Stimulated activated CD4-positive, alpha-beta T cell treated with anti-CD3 and anti-CD28 coated beads, TNF-alpha, amount 100 ng/mL, for 48 hours (primary cell): ENCODE results near the gene IL4I1.
"Not testable (repeated sequence)": the region's sequence is repeated elsewhere in the genome, so short reads cannot be mapped to it uniquely, and the experiment has no call there.

Experiments used
- DNase-seq, 3 donors: peaks; one replicate each; pipeline ENCODE4 v3.0.0-alpha.2; 2020; ENCODE audit warnings: low read depth in 3 of 3

The IL4I1 gene

GRCh38 chr19:49896863-49897621 lies at the start of gene IL4I1:
Gene IL4I1 (minus strand): TSS chr19:49896887. CDS start chr19:49896160, 727 bp downstream.
- peak in 2 of 3 donors; percentile 36 to 55 for DNase-seq

- no peak for DNase-seq
These were observed 49.7 kb upstream of the IL4I1 start for GRCh38 chr19:49946415-49946814.

- not testable (repeated sequence) for DNase-seq
These were observed 47.9 kb upstream of the IL4I1 start for GRCh38 chr19:49944567-49944966.

GRCh38 chr19:49940482-49940791 lies 43.8 kb upstream of the IL4I1 start:
- DNase-seq, result no peak

GRCh38 chr19:49939721-49940481 lies 43.2 kb upstream of the IL4I1 start:
- no peak for DNase-seq

GRCh38 chr19:49938662-49939061 lies 42.0 kb upstream of the IL4I1 start:
- no peak for DNase-seq

GRCh38 chr19:49937750-49938381 lies 41.2 kb upstream of the IL4I1 start:
- DNase-seq, result peak; percentile 56 to 75 (median 72)

- DNase-seq, result no peak
These were observed 39.9 kb upstream of the IL4I1 start for GRCh38 chr19:49936549-49936948.

GRCh38 chr19:49933643-49934042 lies 37.0 kb upstream of the IL4I1 start:
- no peak for DNase-seq

GRCh38 chr19:49932731-49933131 lies 36.0 kb upstream of the IL4I1 start:
- no peak for DNase-seq

- no peak for DNase-seq
These were observed 35.4 kb upstream of the IL4I1 start for GRCh38 chr19:49932041-49932451.

GRCh38 chr19:49931293-49932040 lies 34.8 kb upstream of the IL4I1 start:
- no peak for DNase-seq

GRCh38 chr19:49930483-49931011 lies 33.9 kb upstream of the IL4I1 start:
- DNase-seq, result no peak

GRCh38 chr19:49929611-49930482 lies 33.2 kb upstream of the IL4I1 start:
- peak; percentile 90 to 97 (median 93) for DNase-seq

GRCh38 chr19:49929121-49929610 lies 32.5 kb upstream of the IL4I1 start, which contains the start of the genes ATF5 and NUP62:
Gene ATF5 (plus strand): TSS chr19:49929205. CDS start chr19:49930851, 1,646 bp downstream.
Gene NUP62 (minus strand): TSS chr19:49929504. CDS start chr19:49909807, 19,697 bp downstream.
- DNase-seq, result peak; percentile 86 to 92 (median 86)

GRCh38 chr19:49927526-49928264 lies 31.0 kb upstream of the IL4I1 start:
- DNase-seq, result no peak

GRCh38 chr19:49926515-49926914 lies 29.8 kb upstream of the IL4I1 start:
- no peak for DNase-seq

- DNase-seq, result no peak
These were observed 28.8 kb upstream of the IL4I1 start for GRCh38 chr19:49925486-49925885.

GRCh38 chr19:49924881-49925210 lies 28.2 kb upstream of the IL4I1 start:
- DNase-seq, result not testable (repeated sequence)
